Measurements from ENCODE around the gene GPR17. TPM values are rescaled to one million over a fixed set of nuclear protein-coding genes. Genes with fewer than 3 reads are reported as not detected.
A peak's percentile ranks its signal among the peaks of the same experiment; 100 is the strongest.

The GPR17 gene
- total RNA-seq, 1 donor from 2014 or later, result 0.18 TPM

- Histone ChIP-seq H3K79me2 (ENCODE audit: insufficient read depth, low read length) (no peaks in the 10 kb centered on the region), H3K9me3 (ENCODE audit: insufficient read depth, low read depth, low read length) (no peaks in the 10 kb centered on the region), H4K20me1 (ENCODE audit: insufficient read depth, low read length) (no peaks in the 10 kb centered on the region), H3K4me3 (ENCODE audit: insufficient read depth, low read depth, low read length) (no peak overlapping the region), H3K4me2 (ENCODE audit: low read length) (peak overlapping the region; percentile 42), H3K27ac (ENCODE audit: low read depth, low read length) (no peak overlapping the region), H3K9ac (ENCODE audit: low read length) (no peak overlapping the region), H3K4me1 (ENCODE audit: insufficient read depth, low read length) (peaks cover 6% of the 10 kb centered on the region), H2AFZ (ENCODE audit: low read depth, low read length) (no peak overlapping the region), H3K27me3 (ENCODE audit: insufficient read depth, low read length) (no peaks in the 10 kb centered on the region), H3K36me3 (ENCODE audit: insufficient read depth, low read length) (no peaks in the 10 kb centered on the region)
- peaks cover 2% of the 10 kb centered on the region for H3K27me3 Mint-ChIP-seq (ENCODE audit: low read depth, unreplicated experiment)
- H3K36me3 Mint-ChIP-seq (ENCODE audit: low read depth, unreplicated experiment), result peaks cover 2% of the 10 kb centered on the region
- no peak overlapping the region for H3K4me3 Mint-ChIP-seq (ENCODE audit: unreplicated experiment)
- H3K27ac Mint-ChIP-seq (ENCODE audit: unreplicated experiment), result peak overlapping the region; percentile 69
- TF ChIP-seq EZH2 (IDR thresholded peaks at IDR 0.05; ENCODE audit: insufficient read depth, low read length) (no peak), CTCF (IDR thresholded peaks at IDR 0.05; ENCODE audit: insufficient read depth, low read depth, low read length) (no peak)
- peaks cover 28% of the 10 kb centered on the region for H3K9me3 Mint-ChIP-seq (ENCODE audit: unreplicated experiment)
- DNase-seq (ENCODE audit: low read depth), result no peak
- FAIRE-seq, result no peak
- peaks cover 12% of the 10 kb centered on the region for H3K4me1 Mint-ChIP-seq (ENCODE audit: low read depth, unreplicated experiment)
Observed at GRCh38 chr2:127597046-127597983, 48.6 kb upstream of the GPR17 start.

GRCh38 chr2:127597984-127598380 lies 48.0 kb upstream of the GPR17 start:
- Histone ChIP-seq H3K4me2 (ENCODE audit: low read length) (peak overlapping the region; percentile 42), H4K20me1 (ENCODE audit: insufficient read depth, low read length) (no peaks in the 10 kb centered on the region), H3K9ac (ENCODE audit: low read length) (no peak overlapping the region), H3K9me3 (ENCODE audit: insufficient read depth, low read depth, low read length) (no peaks in the 10 kb centered on the region), H3K4me3 (ENCODE audit: insufficient read depth, low read depth, low read length) (no peak overlapping the region), H3K4me1 (ENCODE audit: insufficient read depth, low read length) (peaks cover 6% of the 10 kb centered on the region), H3K27ac (ENCODE audit: low read depth, low read length) (peak overlapping the region; percentile 13), H3K79me2 (ENCODE audit: insufficient read depth, low read length) (no peaks in the 10 kb centered on the region), H3K27me3 (ENCODE audit: insufficient read depth, low read length) (no peaks in the 10 kb centered on the region), H3K36me3 (ENCODE audit: insufficient read depth, low read length) (no peaks in the 10 kb centered on the region), H2AFZ (ENCODE audit: low read depth, low read length) (no peak overlapping the region)
- H3K9me3 Mint-ChIP-seq (ENCODE audit: unreplicated experiment), result peaks cover 33% of the 10 kb centered on the region
- peaks cover 2% of the 10 kb centered on the region for H3K36me3 Mint-ChIP-seq (ENCODE audit: low read depth, unreplicated experiment)
- H3K4me1 Mint-ChIP-seq (ENCODE audit: low read depth, unreplicated experiment), result peaks cover 12% of the 10 kb centered on the region
- peak overlapping the region; percentile 69 for H3K27ac Mint-ChIP-seq (ENCODE audit: unreplicated experiment)
- FAIRE-seq, result peak; percentile 41
- DNase-seq (ENCODE audit: low read depth), result peak; percentile 62
- TF ChIP-seq EZH2 (IDR thresholded peaks at IDR 0.05; ENCODE audit: insufficient read depth, low read length) (no peak), CTCF (IDR thresholded peaks at IDR 0.05; ENCODE audit: insufficient read depth, low read depth, low read length) (no peak)
- peaks cover 2% of the 10 kb centered on the region for H3K27me3 Mint-ChIP-seq (ENCODE audit: low read depth, unreplicated experiment)
- no peak overlapping the region for H3K4me3 Mint-ChIP-seq (ENCODE audit: unreplicated experiment)

GRCh38 chr2:127598711-127599110 lies 47.2 kb upstream of the GPR17 start:
- FAIRE-seq, result no peak
- Mint-ChIP-seq H3K9me3 (ENCODE audit: unreplicated experiment) (peaks cover 38% of the 10 kb centered on the region), H3K36me3 (ENCODE audit: low read depth, unreplicated experiment) (peaks cover 2% of the 10 kb centered on the region)

More at GRCh38 chr2:127598711-127599110, 47.2 kb upstream of the GPR17 start:
- no peak overlapping the region for H3K27ac ChIP-seq (ENCODE audit: low read depth, low read length)
- no peak overlapping the region for H2AFZ ChIP-seq (ENCODE audit: low read depth, low read length)
- Mint-ChIP-seq H3K27me3 (ENCODE audit: low read depth, unreplicated experiment) (peaks cover 2% of the 10 kb centered on the region), H3K4me1 (ENCODE audit: low read depth, unreplicated experiment) (peaks cover 12% of the 10 kb centered on the region), H3K4me3 (ENCODE audit: unreplicated experiment) (no peak overlapping the region), H3K27ac (ENCODE audit: unreplicated experiment) (peak overlapping the region; percentile 28)
- no peaks in the 10 kb centered on the region for H3K9me3 ChIP-seq (ENCODE audit: insufficient read depth, low read depth, low read length)
- no peak overlapping the region for H3K4me3 ChIP-seq (ENCODE audit: insufficient read depth, low read depth, low read length)
- DNase-seq (ENCODE audit: low read depth), result no peak
- H4K20me1 ChIP-seq (ENCODE audit: insufficient read depth, low read length), result no peaks in the 10 kb centered on the region
- no peaks in the 10 kb centered on the region for H3K36me3 ChIP-seq (ENCODE audit: insufficient read depth, low read length)
- no peak overlapping the region for H3K9ac ChIP-seq (ENCODE audit: low read length)
- H3K79me2 ChIP-seq (ENCODE audit: insufficient read depth, low read length), result no peaks in the 10 kb centered on the region
- H3K4me1 ChIP-seq (ENCODE audit: insufficient read depth, low read length), result peaks cover 6% of the 10 kb centered on the region
- no peaks in the 10 kb centered on the region for H3K27me3 ChIP-seq (ENCODE audit: insufficient read depth, low read length)
- peak overlapping the region; percentile 46 for H3K4me2 ChIP-seq (ENCODE audit: low read length)
- TF ChIP-seq CTCF (IDR thresholded peaks at IDR 0.05; ENCODE audit: insufficient read depth, low read depth, low read length), result no peak
- no peak for TF ChIP-seq EZH2 (IDR thresholded peaks at IDR 0.05; ENCODE audit: insufficient read depth, low read length)

All from astrocyte (in vitro differentiated cells and primary cell).